ENCODE measurements around the gene CEBPE. TPM values are rescaled to one million over a fixed set of nuclear protein-coding genes. Genes with fewer than 3 reads are reported as not detected.
A peak's percentile ranks its signal among the peaks of the same experiment; 100 is the strongest.

Gene CEBPE
- total RNA-seq, 1 experiment from 2014 or later: not detected

GRCh38 chr14:23070262-23071129, 48.6 kb downstream of the CEBPE start:
- H3K9me2 ChIP-seq (ENCODE audit: insufficient read depth): no peaks in the 10 kb centered on the region
- H3K4me1 ChIP-seq (ENCODE audit: control insufficient read depth in 1 of 2, insufficient read depth in 2 of 2, low read length in 2 of 2): peaks cover 29 to 37% of the 10 kb centered on the region in 2 experiments
- H3K4me3 ChIP-seq (replicated peaks in 1 of 2; ENCODE audit: low read depth in 1 of 2, low read length in 2 of 2): peak overlapping the region; percentile 94 to 97
- intact Hi-C loops (cut with micrococcal nuclease): no loop called here
- no peaks in the 10 kb centered on the region for H4K20me1 ChIP-seq (ENCODE audit: insufficient read depth)
- RAD21 ChIA-PET (ENCODE audit: low non-redundant PET in 1 of 2, low total read pairs in 2 of 2, uncharacterized antibody in 2 of 2, unreplicated experiment in 2 of 2): no interaction called here
- H3K27me3 ChIP-seq (ENCODE audit: insufficient read depth, low read length): no peaks in the 10 kb centered on the region
- peaks cover 70% of the 10 kb centered on the region for H3K79me2 ChIP-seq (ENCODE audit: insufficient read depth, low read length)
- H3K9me3 ChIP-seq (ENCODE audit: control insufficient read depth in 1 of 2, insufficient read depth in 1 of 2, low read depth in 1 of 2, low read length in 2 of 2): no peaks in the 10 kb centered on the region
- H2AFZ ChIP-seq (ENCODE audit: low read depth, low read length, poor library complexity, severe bottlenecking): no peak overlapping the region
- peak overlapping the region; percentile 93 for H3K4me2 ChIP-seq (ENCODE audit: low read length)
- no peak for DNase-seq (ENCODE audit: low read depth, low spot score)
- no TSS peak for BruUV-seq (replicated peaks)
- POLR2A ChIA-PET: interaction anchor here (0.7 to 5.4 kb wide), 4 partner anchors 8 to 25 kb away, joined by 3 to 35 read pairs (median 6); partner anchors contain the start of genes ACIN1, C14orf119 and CDH24
- peak overlapping the region; percentile 95 for H3K9ac ChIP-seq (ENCODE audit: low read length)
- TF ChIP-seq EZH2phosphoT487 (IDR thresholded peaks at IDR 0.05; ENCODE audit: borderline replicate concordance): no peak
- TF ChIP-seq ZFX (IDR thresholded peaks at IDR 0.05): no peak
- TF ChIP-seq SP1 (IDR thresholded peaks at IDR 0.05; ENCODE audit: low read depth): no peak
- TF ChIP-seq SRF (IDR thresholded peaks at IDR 0.05; ENCODE audit: low read depth): no peak
- TF ChIP-seq YY1 (IDR thresholded peaks at IDR 0.05; ENCODE audit: extremely low read depth, insufficient replicate concordance, low read depth, low read length): no peak
- TF ChIP-seq CTCF (IDR thresholded peaks at IDR 0.05 in 2 of 3, conservative IDR thresholded peaks at IDR 0.05 in 1 of 3; ENCODE audit: borderline replicate concordance in 1 of 3, insufficient read depth in 1 of 3, low read depth in 2 of 3, low read length in 2 of 3): no peak
- no peak for TF ChIP-seq JUND (IDR thresholded peaks at IDR 0.05)
- no peak for TF ChIP-seq ZNF274 (IDR thresholded peaks at IDR 0.05; ENCODE audit: low read depth, low read length)
- TF ChIP-seq SIN3A (IDR thresholded peaks at IDR 0.05; ENCODE audit: low read depth): no peak
- no peak for TF ChIP-seq TCF7L2 (IDR thresholded peaks at IDR 0.05; ENCODE audit: borderline replicate concordance, extremely low read depth, insufficient read depth, insufficient read length)
- no peak for TF ChIP-seq CBX3 (IDR thresholded peaks at IDR 0.05; ENCODE audit: low read depth)
- no peak for TF ChIP-seq ATF3 (IDR thresholded peaks at IDR 0.05)
- no peak for TF ChIP-seq EZH2 (IDR thresholded peaks at IDR 0.05)
- no peak for TF ChIP-seq POLR2AphosphoS5 (IDR thresholded peaks at IDR 0.05; ENCODE audit: low read depth, low read length)
- no peak for TF ChIP-seq FOSL1 (IDR thresholded peaks at IDR 0.05; ENCODE audit: low read depth)
- no peak for ATAC-seq
- H3K27ac ChIP-seq (ENCODE audit: low read depth, low read length): peak overlapping the region; percentile 65
- CTCF ChIA-PET: interaction anchor here (0.8 to 2.6 kb wide), 5 partner anchors 10 to 85 kb away, joined by 4 to 14 read pairs (median 12); partner anchors contain the start of genes ACIN1, C14orf119 and CDH24
- peaks cover 40 to 53% of the 10 kb centered on the region in 2 experiments for H3K36me3 ChIP-seq (ENCODE audit: control insufficient read depth in 1 of 2, insufficient read depth in 2 of 2, low read length in 2 of 2)
